ENCODE measurements around the gene GTF2IRD1.

DNA sequence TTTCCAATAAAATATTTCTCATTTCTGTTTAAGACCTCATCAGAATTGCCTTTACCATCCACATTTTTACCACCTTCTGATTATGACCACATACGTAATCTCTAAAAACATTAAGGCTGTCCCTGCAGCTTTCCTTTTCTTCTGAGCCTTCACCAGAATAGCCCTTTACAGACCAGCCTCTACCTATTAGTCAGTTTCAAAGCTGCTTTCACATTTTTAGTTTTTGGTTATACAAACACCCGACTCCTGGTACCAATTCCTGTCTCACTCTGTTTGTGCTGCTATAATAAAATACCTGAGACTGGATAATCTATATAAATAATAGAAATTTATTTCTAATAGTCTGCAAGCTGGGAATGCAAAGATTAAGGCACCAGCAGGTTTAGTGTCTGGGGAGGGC is 15.4 kb upstream of the GTF2IRD1 start:
- TF ChIP-seq ZNF274 (IDR thresholded peaks at IDR 0.05; ENCODE audit: low read depth, low read length), result no peak
- TF ChIP-seq YY1 (IDR thresholded peaks at IDR 0.05; ENCODE audit: insufficient read depth, insufficient read length), result no peak
- TF ChIP-seq SUZ12 (IDR thresholded peaks at IDR 0.05; ENCODE audit: extremely low read depth, insufficient read depth, insufficient read length), result no peak
